A673 (cell line): ENCODE results near the gene SAMD4B.

Experiments
- CTCF ChIP-seq: fragments of 300-800, 200-600 bp; sonication (generic); conservative IDR thresholded peaks from 2 replicates; pipeline ENCODE4 v1.5.1; 2017; ENCODE audit warnings: low read depth, mild to moderate bottlenecking, antibody characterized with exemption, low read length, moderate library complexity, mixed read lengths
- EZH2 ChIP-seq: fragments of 200-600 bp; sonication (generic); IDR thresholded peaks from 2 replicates; pipeline ENCODE4 v1.6.1; 2017; ENCODE audit warnings: borderline replicate concordance, low read depth, mild to moderate bottlenecking, mixed read lengths, antibody characterized with exemption, low read length; ENCODE audit not compliant: poor library complexity, severe bottlenecking

- TF ChIP-seq CTCF = no peak
- no peak for TF ChIP-seq EZH2
These were observed 13.9 kb downstream of the SAMD4B start for GRCh38 chr19:39356073-39356472.
